ENCODE results near the gene MAP7.

DNA sequence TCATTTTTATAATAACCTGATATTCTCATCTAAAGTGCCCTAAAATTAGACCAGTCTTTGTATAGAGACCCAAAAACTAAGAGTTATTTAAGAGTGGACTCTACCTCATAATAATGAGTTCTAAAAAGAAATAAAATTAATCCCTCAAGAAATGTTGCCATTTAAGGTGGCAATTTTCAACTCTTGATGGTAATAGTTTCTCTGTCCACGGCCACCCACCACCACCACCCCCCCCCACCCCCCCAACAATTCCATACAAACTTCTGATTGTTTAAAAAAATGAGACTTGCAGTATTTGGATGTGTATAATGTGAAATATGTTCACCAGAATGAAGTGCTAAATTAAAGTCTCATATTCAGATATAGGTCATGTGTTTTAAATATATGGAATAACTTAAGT lies 2.4 kb downstream of the MAP7 start:
- TF ChIP-seq, protein P1, sequence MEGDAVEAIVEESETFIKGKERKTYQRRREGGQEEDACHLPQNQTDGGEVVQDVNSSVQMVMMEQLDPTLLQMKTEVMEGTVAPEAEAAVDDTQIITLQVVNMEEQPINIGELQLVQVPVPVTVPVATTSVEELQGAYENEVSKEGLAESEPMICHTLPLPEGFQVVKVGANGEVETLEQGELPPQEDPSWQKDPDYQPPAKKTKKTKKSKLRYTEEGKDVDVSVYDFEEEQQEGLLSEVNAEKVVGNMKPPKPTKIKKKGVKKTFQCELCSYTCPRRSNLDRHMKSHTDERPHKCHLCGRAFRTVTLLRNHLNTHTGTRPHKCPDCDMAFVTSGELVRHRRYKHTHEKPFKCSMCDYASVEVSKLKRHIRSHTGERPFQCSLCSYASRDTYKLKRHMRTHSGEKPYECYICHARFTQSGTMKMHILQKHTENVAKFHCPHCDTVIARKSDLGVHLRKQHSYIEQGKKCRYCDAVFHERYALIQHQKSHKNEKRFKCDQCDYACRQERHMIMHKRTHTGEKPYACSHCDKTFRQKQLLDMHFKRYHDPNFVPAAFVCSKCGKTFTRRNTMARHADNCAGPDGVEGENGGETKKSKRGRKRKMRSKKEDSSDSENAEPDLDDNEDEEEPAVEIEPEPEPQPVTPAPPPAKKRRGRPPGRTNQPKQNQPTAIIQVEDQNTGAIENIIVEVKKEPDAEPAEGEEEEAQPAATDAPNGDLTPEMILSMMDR (IDR thresholded peaks at IDR 0.05): no peak
- TF ChIP-seq POLR2A (IDR thresholded peaks at IDR 0.05): no peak
